ENCODE measurements around the gene C6orf120.

Gene C6orf120

DNA sequence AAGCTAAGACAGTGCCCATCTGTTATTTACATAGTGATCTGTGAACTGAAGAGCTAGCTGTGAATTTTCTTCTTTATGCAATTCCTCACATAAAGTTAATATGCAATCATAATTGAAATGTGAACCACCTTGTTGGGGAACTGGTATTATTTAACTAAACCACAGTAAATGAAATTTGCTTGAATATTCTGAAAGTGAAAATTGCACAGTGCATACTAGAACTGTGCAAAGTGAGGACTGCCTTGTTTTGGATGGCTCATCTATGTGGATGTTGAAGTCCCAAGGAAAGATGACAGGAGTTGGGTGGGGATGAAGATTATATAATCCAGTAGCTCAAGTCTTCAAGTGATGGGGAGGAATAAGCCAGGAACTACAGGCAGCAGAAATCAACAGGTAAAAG lies 28.0 kb downstream of the C6orf120 start:
- no peaks in the 10 kb centered on the region for H4K20me1 ChIP-seq (ENCODE audit: insufficient read depth, low read length)
- H3K9ac ChIP-seq (ENCODE audit: low read length): no peak overlapping the region
- no peaks in the 10 kb centered on the region for H3K79me2 ChIP-seq (ENCODE audit: insufficient read depth, low read length)
- H3K4me3 ChIP-seq (ENCODE audit: low read depth, low read length, poor library complexity, severe bottlenecking): no peak overlapping the region
- no peak overlapping the region for H2AFZ ChIP-seq (ENCODE audit: low read length)
- H3K9me3 ChIP-seq (ENCODE audit: low read length): no peaks in the 10 kb centered on the region
- peaks cover 10% of the 10 kb centered on the region for H3K4me1 ChIP-seq (ENCODE audit: insufficient read depth, low read length, severe bottlenecking)
- H3K27me3 ChIP-seq (ENCODE audit: insufficient read depth, low read length): no peaks in the 10 kb centered on the region
- no peaks in the 10 kb centered on the region for H3K36me3 ChIP-seq (ENCODE audit: insufficient read depth, low read length)
- TF ChIP-seq EZH2 (IDR thresholded peaks at IDR 0.05; ENCODE audit: borderline replicate concordance, low read length) (no peak), CTCF (IDR thresholded peaks at IDR 0.05; ENCODE audit: low read length) (no peak)
- H3K9me2 ChIP-seq (ENCODE audit: low read depth, low read length): no peaks in the 10 kb centered on the region
- H3K4me2 ChIP-seq (ENCODE audit: low read length): no peak overlapping the region
- no peak overlapping the region for H3K27ac ChIP-seq (ENCODE audit: low read depth, low read length, poor library complexity, severe bottlenecking)
- 0 out of 2 replicates have a peak, but pooled peaks cover 3% of the 10 kb centered on the region for H3F3A ChIP-seq (ENCODE audit: insufficient read depth, low read length)

GRCh38 chr6:169738204-169738975 lies 36.5 kb downstream of the C6orf120 start:
- H3K36me3 ChIP-seq (ENCODE audit: insufficient read depth, low read length): no peaks in the 10 kb centered on the region
- no peak overlapping the region for H2AFZ ChIP-seq (ENCODE audit: low read length)
- no peaks in the 10 kb centered on the region for H3K9me2 ChIP-seq (ENCODE audit: low read depth, low read length)
- H3K4me1 ChIP-seq (ENCODE audit: insufficient read depth, low read length, severe bottlenecking): no peaks in the 10 kb centered on the region
- H3F3A ChIP-seq (ENCODE audit: insufficient read depth, low read length): no peaks in the 10 kb centered on the region
- no peak overlapping the region for H3K27ac ChIP-seq (ENCODE audit: low read depth, low read length, poor library complexity, severe bottlenecking)
- H3K4me3 ChIP-seq (ENCODE audit: low read depth, low read length, poor library complexity, severe bottlenecking): no peak overlapping the region
- H3K9me3 ChIP-seq (ENCODE audit: low read length): no peaks in the 10 kb centered on the region
- H3K27me3 ChIP-seq (ENCODE audit: insufficient read depth, low read length): no peaks in the 10 kb centered on the region; the same call in 1 of the 2 replicates
- TF ChIP-seq EZH2 (IDR thresholded peaks at IDR 0.05; ENCODE audit: borderline replicate concordance, low read length) (no peak), CTCF (IDR thresholded peaks at IDR 0.05; ENCODE audit: low read length) (no peak)
- H4K20me1 ChIP-seq (ENCODE audit: insufficient read depth, low read length): no peaks in the 10 kb centered on the region
- no peak overlapping the region for H3K4me2 ChIP-seq (ENCODE audit: low read length)
- no peaks in the 10 kb centered on the region for H3K79me2 ChIP-seq (ENCODE audit: insufficient read depth, low read length)
- no peak overlapping the region for H3K9ac ChIP-seq (ENCODE audit: low read length)

GRCh38 chr6:169738976-169739529 lies 37.1 kb downstream of the C6orf120 start:
- Histone ChIP-seq H3K4me3 (ENCODE audit: low read depth, low read length, poor library complexity, severe bottlenecking) (no peak overlapping the region), H3K27me3 (ENCODE audit: insufficient read depth, low read length) (no peaks in the 10 kb centered on the region; the same call in 1 of the 2 replicates), H3K36me3 (ENCODE audit: insufficient read depth, low read length) (no peaks in the 10 kb centered on the region), H3K4me1 (ENCODE audit: insufficient read depth, low read length, severe bottlenecking) (no peaks in the 10 kb centered on the region), H3K4me2 (ENCODE audit: low read length) (no peak overlapping the region), H3K9ac (ENCODE audit: low read length) (no peak overlapping the region), H3K27ac (ENCODE audit: low read depth, low read length, poor library complexity, severe bottlenecking) (no peak overlapping the region), H3F3A (ENCODE audit: insufficient read depth, low read length) (no peaks in the 10 kb centered on the region), H2AFZ (ENCODE audit: low read length) (no peak overlapping the region), H3K9me2 (ENCODE audit: low read depth, low read length) (no peaks in the 10 kb centered on the region), H3K79me2 (ENCODE audit: insufficient read depth, low read length) (no peaks in the 10 kb centered on the region), H3K9me3 (ENCODE audit: low read length) (no peaks in the 10 kb centered on the region), H4K20me1 (ENCODE audit: insufficient read depth, low read length) (no peaks in the 10 kb centered on the region)
- no peak for TF ChIP-seq EZH2 (IDR thresholded peaks at IDR 0.05; ENCODE audit: borderline replicate concordance, low read length)
- TF ChIP-seq CTCF (IDR thresholded peaks at IDR 0.05; ENCODE audit: low read length): no peak

Measured in OCI-LY1 (cell line).